Measurements from ENCODE around the gene CHST6.
"Not testable (repeated sequence)": the region's sequence is repeated elsewhere in the genome, so short reads cannot be mapped to it uniquely, and the experiment has no call there.

The CHST6 gene

DNA sequence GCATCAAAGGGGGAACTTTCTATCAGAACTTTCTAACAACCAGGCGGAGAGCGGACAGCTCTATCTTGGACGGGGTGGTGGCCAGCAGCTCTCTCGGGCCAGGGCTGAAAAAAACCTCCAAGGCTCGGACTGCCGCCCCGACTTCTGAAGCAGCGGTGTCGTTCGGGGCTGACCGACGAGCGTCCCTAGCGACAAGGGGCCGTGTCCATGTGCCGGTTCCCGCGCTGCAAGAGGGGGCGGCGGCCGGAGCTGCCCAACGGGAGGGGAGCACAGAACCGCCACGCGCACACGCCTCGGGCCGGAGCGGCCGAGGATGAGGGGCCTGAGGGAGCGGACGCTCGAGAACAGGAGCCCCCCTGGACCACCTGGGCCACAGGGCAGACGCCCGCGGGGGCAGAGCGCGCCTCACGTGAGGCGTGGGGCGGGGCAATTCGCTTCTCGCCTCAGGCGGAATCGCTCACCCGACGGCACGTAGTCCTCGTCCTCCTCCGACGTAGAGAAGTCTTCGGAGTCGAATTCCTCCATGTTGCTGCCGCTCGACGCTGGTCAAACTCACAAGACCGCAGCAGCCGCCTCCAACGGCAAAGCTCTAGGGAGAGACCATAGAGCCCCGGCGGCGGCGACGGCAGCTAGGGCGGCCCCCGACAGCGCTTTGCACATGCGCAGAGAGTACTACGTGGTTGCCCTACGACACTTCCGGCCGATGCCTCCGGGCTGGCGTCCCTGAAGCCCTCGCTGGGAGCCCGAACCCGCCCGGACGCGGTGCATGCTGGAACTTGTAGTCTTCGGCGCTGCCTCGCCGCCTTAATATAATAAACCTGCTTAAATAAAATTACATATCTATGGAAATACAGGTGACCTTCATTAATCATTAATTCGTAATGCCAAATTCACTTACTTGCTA, 62.2 kb downstream of the CHST6 start, which contains the start of gene CFDP1:
Gene CFDP1 (minus strand): TSS at position 676 of the 904 bp plus-strand sequence. CDS start 151 bp downstream, at position 525.
- DNase-seq = peak; percentile 97

DNA sequence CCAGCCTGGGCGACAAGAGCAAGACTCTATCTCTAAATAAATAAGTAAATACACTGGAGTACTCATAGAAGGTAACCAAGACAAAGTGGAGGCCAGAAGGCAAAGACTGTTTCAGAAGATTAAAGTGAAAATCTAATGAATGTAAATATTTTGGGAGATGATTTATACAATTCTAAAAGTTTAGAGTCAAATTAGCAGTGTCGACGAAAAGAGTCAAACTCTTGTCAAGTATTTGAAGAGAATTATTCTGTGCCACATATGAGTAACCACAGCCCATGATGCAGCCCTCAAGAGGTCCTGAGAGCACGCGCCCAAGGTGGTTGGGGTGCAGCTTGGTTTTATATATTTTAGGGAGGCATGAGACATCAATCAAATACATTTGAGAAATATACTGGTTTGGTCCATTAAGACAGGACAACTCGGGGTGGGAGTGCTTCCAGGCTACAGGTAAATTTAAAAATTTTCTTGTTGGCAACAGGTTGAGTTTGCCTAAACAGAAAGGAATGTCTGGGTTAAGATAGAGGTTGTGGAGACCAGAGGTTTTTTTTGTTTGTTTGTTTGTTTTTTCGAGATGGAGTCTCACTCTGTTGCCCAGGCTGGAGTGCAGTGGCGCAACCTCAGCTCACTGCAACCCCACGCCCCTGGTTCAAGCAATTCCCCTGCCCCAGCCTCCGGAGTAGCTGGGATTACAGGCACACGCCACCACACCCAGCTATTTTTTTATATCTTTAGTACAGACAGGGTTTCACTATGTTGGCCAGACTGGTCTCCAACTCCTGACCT, 65.4 kb downstream of the CHST6 start:
- no peak for DNase-seq

DNA sequence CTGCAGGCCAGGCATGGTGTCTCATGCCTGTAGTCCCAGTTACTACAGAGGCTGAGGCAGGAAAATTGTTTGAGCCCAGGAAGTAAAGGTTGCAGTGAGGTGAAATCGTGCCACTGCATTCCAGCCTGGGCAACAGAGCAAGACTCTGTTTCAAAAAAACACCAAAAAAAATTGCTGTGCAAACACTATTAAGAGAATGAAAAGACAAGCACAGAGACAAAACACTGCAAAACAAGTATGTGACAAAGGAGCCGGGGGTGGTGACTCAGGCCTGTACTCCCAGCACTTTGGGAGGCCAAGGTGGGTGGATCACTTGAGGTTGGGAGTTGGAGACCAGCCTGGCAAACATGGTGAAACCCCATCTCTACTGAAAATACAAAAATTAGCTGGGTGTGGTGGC, 68.7 kb downstream of the CHST6 start:
- DNase-seq = not testable (repeated sequence)

DNA sequence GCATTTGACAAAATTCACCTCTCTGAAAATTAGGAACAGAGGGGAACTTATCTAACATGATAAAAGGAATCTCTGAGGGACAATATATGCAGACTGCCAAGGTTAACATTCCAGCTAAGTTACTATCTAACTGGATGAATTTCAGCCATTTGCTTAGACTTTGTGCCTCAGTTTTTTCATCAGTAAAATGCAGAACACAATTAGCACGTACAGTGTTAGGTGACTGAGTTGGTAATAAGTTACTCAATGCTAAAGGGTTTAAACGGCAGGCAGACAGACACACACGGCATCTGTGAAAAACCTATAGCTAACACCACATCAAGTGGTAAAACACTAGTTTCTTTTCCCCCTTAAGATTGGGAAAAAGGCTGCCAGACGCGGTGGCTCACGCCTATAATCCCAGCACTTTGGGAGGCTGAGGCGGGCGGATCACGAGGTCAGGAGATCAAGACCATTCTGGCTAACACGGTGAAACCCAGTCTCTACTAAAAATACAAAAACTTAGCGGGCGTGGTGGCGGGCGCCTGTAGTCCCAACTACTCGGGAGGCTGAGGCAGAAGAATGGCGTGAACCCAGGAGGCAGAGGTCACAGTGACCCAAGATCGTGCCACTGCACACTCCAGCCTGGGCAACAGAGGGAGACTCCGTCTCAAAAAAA, 71.0 kb downstream of the CHST6 start:
- DNase-seq = not testable (repeated sequence)

- no peak for DNase-seq
Measured at GRCh38 chr16:75423723-75424104, 71.5 kb downstream of the CHST6 start.
